HG02798 (cell line): Measurements from ENCODE around the gene RITA1.
"Not testable (repeated sequence)": the region's sequence is repeated elsewhere in the genome, so short reads cannot be mapped to it uniquely, and the experiment has no call there.

Experiments used
- ATAC-seq: cut with Tn5 transposase; IDR thresholded peaks from one replicate; pipeline ENCODE4 v1.9.1; 2021; ENCODE audit warnings: mild to moderate bottlenecking; ENCODE audit not compliant: unreplicated experiment, poor library complexity

The RITA1 gene

GRCh38 chr12:113185180-113186032 lies at the start of gene RITA1, which contains the start of gene DDX54:
Gene RITA1, plus strand, starts transcription at chr12:113185721. Its CDS starts 1,026 bp downstream, at chr12:113186747.
Gene DDX54, minus strand, starts transcription at chr12:113185478. Its CDS starts 27 bp downstream, at chr12:113185451.
- peak; percentile 54 for ATAC-seq

GRCh38 chr12:113136128-113136989 lies 49.2 kb upstream of the RITA1 start:
- no peak for ATAC-seq

GRCh38 chr12:113136990-113137511 lies 48.5 kb upstream of the RITA1 start:
- ATAC-seq, result no peak

GRCh38 chr12:113137861-113138783 lies 47.4 kb upstream of the RITA1 start:
- no peak for ATAC-seq

- no peak for ATAC-seq
Measured at GRCh38 chr12:113138826-113139225, 46.7 kb upstream of the RITA1 start.

GRCh38 chr12:113140706-113141105 lies 44.8 kb upstream of the RITA1 start:
- no peak for ATAC-seq

GRCh38 chr12:113141716-113142115 lies 43.8 kb upstream of the RITA1 start:
- ATAC-seq, result not testable (repeated sequence)

- no peak for ATAC-seq
Measured at GRCh38 chr12:113142173-113142885, 43.2 kb upstream of the RITA1 start.

- no peak for ATAC-seq
Measured at GRCh38 chr12:113142886-113143332, 42.6 kb upstream of the RITA1 start.

- ATAC-seq, result no peak
Measured at GRCh38 chr12:113143959-113144358, 41.6 kb upstream of the RITA1 start.

GRCh38 chr12:113144806-113145205 lies 40.7 kb upstream of the RITA1 start:
- no peak for ATAC-seq

- ATAC-seq, result no peak
Measured at GRCh38 chr12:113145720-113146551, 39.6 kb upstream of the RITA1 start.

GRCh38 chr12:113146999-113147398 lies 38.5 kb upstream of the RITA1 start:
- no peak for ATAC-seq

- ATAC-seq, result no peak
Measured at GRCh38 chr12:113149361-113150150, 36.0 kb upstream of the RITA1 start, which contains the start of gene CFAP73. Gene CFAP73, plus strand, starts transcription at chr12:113149724. Its CDS starts 134 bp downstream, at chr12:113149858.

GRCh38 chr12:113151655-113152054 lies 33.9 kb upstream of the RITA1 start:
- no peak for ATAC-seq

- ATAC-seq, result no peak
Measured at GRCh38 chr12:113152196-113152834, 33.2 kb upstream of the RITA1 start.
